DMS 273 treated with DMSO at 0.1 percent for 48 hours (cell line): ENCODE data around the gene SHH.
A peak's percentile ranks its signal among the peaks of the same experiment; 100 is the strongest.

Experiments
- DNase-seq: peaks from one replicate; lab custom pipeline; 2025; lab: John Stamatoyannopoulos, UW

The SHH gene

GRCh38 chr7:155806096-155806871 is 6.0 kb downstream of the SHH start:
- DNase-seq, result no peak

GRCh38 chr7:155805826-155806095 is 6.5 kb downstream of the SHH start:
- no peak for DNase-seq

- peak; percentile 52 for DNase-seq
Measured at GRCh38 chr7:155804897-155805825, 7.1 kb downstream of the SHH start.

GRCh38 chr7:155804431-155804831 is 7.8 kb downstream of the SHH start:
- no peak for DNase-seq

- no peak for DNase-seq
Measured at GRCh38 chr7:155803418-155804376, 8.6 kb downstream of the SHH start.

- no peak for DNase-seq
Measured at GRCh38 chr7:155802906-155803417, 9.3 kb downstream of the SHH start.

- DNase-seq, result no peak
Measured at GRCh38 chr7:155802291-155802690, 10.0 kb downstream of the SHH start.

- DNase-seq, result no peak
Measured at GRCh38 chr7:155800741-155801267, 11.5 kb downstream of the SHH start.

GRCh38 chr7:155800301-155800700 is 12.0 kb downstream of the SHH start:
- DNase-seq, result no peak

- DNase-seq, result no peak
Measured at GRCh38 chr7:155799514-155799913, 12.7 kb downstream of the SHH start.

GRCh38 chr7:155798673-155799439 is 13.4 kb downstream of the SHH start:
- DNase-seq, result no peak

GRCh38 chr7:155797262-155798250 is 14.7 kb downstream of the SHH start:
- DNase-seq, result no peak

GRCh38 chr7:155796381-155797261 is 15.6 kb downstream of the SHH start:
- DNase-seq, result no peak

- DNase-seq, result no peak
Measured at GRCh38 chr7:155795951-155796350, 16.3 kb downstream of the SHH start.

- no peak for DNase-seq
Measured at GRCh38 chr7:155795401-155795800, 16.9 kb downstream of the SHH start.

- no peak for DNase-seq
Measured at GRCh38 chr7:155794196-155794595, 18.1 kb downstream of the SHH start.

- DNase-seq, result no peak
Measured at GRCh38 chr7:155793720-155794119, 18.5 kb downstream of the SHH start.

- no peak for DNase-seq
Measured at GRCh38 chr7:155792999-155793560, 19.2 kb downstream of the SHH start.
